Left ventricle myocardium inferior (tissue), 1 donor: Measurements from ENCODE around the gene MFAP3L. TPM values are rescaled to one million over a fixed set of nuclear protein-coding genes. Genes with fewer than 3 reads are reported as not detected.

ENCODE experiments used
- DNase-seq: peaks from one replicate; pipeline ENCODE4 v3.0.0-alpha.2; 2020
- H3K27ac ChIP-seq: fragments of 200-600 bp; replicated peaks from 2 replicates; pipeline ENCODE4 v1.8.0; 2021
- H3K27me3 ChIP-seq: fragments of 200-600 bp; 2 replicates; pipeline ENCODE4 v1.8.0; 2021; ENCODE audit warnings: low read depth
- H3K36me3 ChIP-seq: fragments of 200-600 bp; 2 replicates; pipeline ENCODE4 v1.8.0; 2021
- H3K4me1 ChIP-seq: fragments of 200-600 bp; 2 replicates; pipeline ENCODE4 v1.8.0; 2021
- H3K4me3 ChIP-seq: fragments of 200-600 bp; 2 replicates; pipeline ENCODE4 v1.8.0; 2021; ENCODE audit warnings: mild to moderate bottlenecking, moderate library complexity
- H3K9me3 ChIP-seq: fragments of 200-600 bp; replicated peaks from 2 replicates; pipeline ENCODE4 v1.8.0; 2021
- CTCF ChIP-seq: fragments of 200-600 bp; IDR thresholded peaks from 2 replicates; pipeline ENCODE4 v1.8.0; 2021; ENCODE audit warnings: antibody characterized with exemption, mild to moderate bottlenecking, borderline replicate concordance
- intact Hi-C: fragments of 100-400 bp; cut with micrococcal nuclease; formaldehyde crosslinking; loops from one replicate; pipeline ENCODE4 v1.11.0; 2022
- total RNA-seq: library from RNA; stranded (reverse); fragmentation: NEBNext Ultra II Directional; extraction: Animal tissue kit (Norgen Biotek cat#: 25700); gene quantifications from one replicate; pipeline ENCODE4 v1.2.1, GENCODE V29; 2021
- donor health status: DM: no; HTN: yes; CAD: no; lungs with severe emphysema.

MFAP3L gene
- total RNA-seq, 1 donor from 2014 or later = 3.1 TPM

GRCh38 chr4:170005472-170005871, 20.7 kb downstream of the MFAP3L start:
- Histone ChIP-seq H3K27ac (no peak overlapping the region), H3K4me3 (no peak overlapping the region), H3K36me3 (no peaks in the 10 kb centered on the region), H3K4me1 (peaks cover 7% of the 10 kb centered on the region), H3K9me3 (no peaks in the 10 kb centered on the region), H3K27me3 (no peaks in the 10 kb centered on the region)
- intact Hi-C loops = no loop called here
- no peak for DNase-seq
- TF ChIP-seq CTCF = no peak

GRCh38 chr4:170004651-170005295, 21.4 kb downstream of the MFAP3L start:
- H3K9me3 ChIP-seq = no peaks in the 10 kb centered on the region
- H3K4me3 ChIP-seq = no peak overlapping the region
- intact Hi-C loops = no loop called here
- no peak overlapping the region for H3K27ac ChIP-seq
- H3K27me3 ChIP-seq = no peaks in the 10 kb centered on the region
- no peak for TF ChIP-seq CTCF
- DNase-seq = no peak
- no peaks in the 10 kb centered on the region for H3K36me3 ChIP-seq
- H3K4me1 ChIP-seq = peaks cover 7% of the 10 kb centered on the region

- TF ChIP-seq CTCF = no peak
- no peak overlapping the region for H3K4me3 ChIP-seq
- H3K4me1 ChIP-seq = peaks cover 7% of the 10 kb centered on the region
- H3K9me3 ChIP-seq = no peaks in the 10 kb centered on the region
- no peaks in the 10 kb centered on the region for H3K27me3 ChIP-seq
- no peak overlapping the region for H3K27ac ChIP-seq
- intact Hi-C loops = no loop called here
- H3K36me3 ChIP-seq = no peaks in the 10 kb centered on the region
- no peak for DNase-seq
Observed at GRCh38 chr4:170003071-170004070, 22.8 kb downstream of the MFAP3L start.

- intact Hi-C loops = no loop called here
- TF ChIP-seq CTCF = no peak
Observed at GRCh38 chr4:170001745-170002267, 24.4 kb downstream of the MFAP3L start.

GRCh38 chr4:170001011-170001744, 25.0 kb downstream of the MFAP3L start:
- TF ChIP-seq CTCF = no peak
- Histone ChIP-seq H3K27ac (no peak overlapping the region), H3K4me1 (peaks cover 7% of the 10 kb centered on the region), H3K27me3 (no peaks in the 10 kb centered on the region), H3K36me3 (no peaks in the 10 kb centered on the region), H3K9me3 (no peaks in the 10 kb centered on the region), H3K4me3 (no peak overlapping the region)
- no peak for DNase-seq
- intact Hi-C loops = no loop called here

More at GRCh38 chr4:170001745-170002267, 24.4 kb downstream of the MFAP3L start:
- no peaks in the 10 kb centered on the region for H3K27me3 ChIP-seq
- peaks cover 7% of the 10 kb centered on the region for H3K4me1 ChIP-seq
- H3K4me3 ChIP-seq = no peak overlapping the region
- no peaks in the 10 kb centered on the region for H3K9me3 ChIP-seq
- H3K36me3 ChIP-seq = no peaks in the 10 kb centered on the region
- no peak overlapping the region for H3K27ac ChIP-seq
- DNase-seq = no peak
